AG04449 (cell line): Measurements from ENCODE around the gene CBFB.

Experiments used
- CTCF ChIA-PET: fragments of 350-600 bp; formaldehyde crosslinking; extraction: SDS; loops from one replicate; lab custom pipeline; 2021; ENCODE audit warnings: antibody characterized with exemption; lab: Yijun Ruan, JAX
- POLR2A ChIA-PET: fragments of 400-600, 350-600 bp; formaldehyde crosslinking; extraction: SDS; loops from one replicate; lab custom pipeline; 2020; ENCODE audit warnings: antibody characterized with exemption, inconsistent platforms; lab: Yijun Ruan, JAX
- DNase-seq: peaks from one replicate; pipeline ENCODE4 v3.0.0-alpha.2; 2010; ENCODE audit warnings: low read depth, low spot score
- H3K4me3 ChIP-seq: 2 replicates; pipeline ENCODE4 v1.5.1; 2011; ENCODE audit warnings: low read depth, mild to moderate bottlenecking, control low read depth, low read length
- CTCF ChIP-seq: IDR thresholded peaks from one replicate; pipeline ENCODE4 v1.5.1; 2011; ENCODE audit warnings: mild to moderate bottlenecking, moderate library complexity, low read length, control low read depth, inconsistent platforms; ENCODE audit not compliant: insufficient read depth; ENCODE audit errors: missing control alignments

The CBFB gene

GRCh38 chr16:67063008-67063407 is 34.1 kb downstream of the CBFB start:
- ChIA-PET CTCF (no interaction called here), POLR2A (no interaction called here)
- TF ChIP-seq CTCF, result no peak
- DNase-seq, result no peak
- no peak overlapping the region for H3K4me3 ChIP-seq

GRCh38 chr16:67068212-67068753 is 39.3 kb downstream of the CBFB start:
- no peak for TF ChIP-seq CTCF
- ChIA-PET POLR2A (no interaction called here), CTCF (interaction anchor here (1.1 to 2.8 kb wide), 3 partner anchors 11 to 33 kb away, joined by 3 to 14 read pairs (median 4); no protein-coding TSS in a partner anchor)
- DNase-seq, result no peak
- H3K4me3 ChIP-seq, result no peak overlapping the region

DNA sequence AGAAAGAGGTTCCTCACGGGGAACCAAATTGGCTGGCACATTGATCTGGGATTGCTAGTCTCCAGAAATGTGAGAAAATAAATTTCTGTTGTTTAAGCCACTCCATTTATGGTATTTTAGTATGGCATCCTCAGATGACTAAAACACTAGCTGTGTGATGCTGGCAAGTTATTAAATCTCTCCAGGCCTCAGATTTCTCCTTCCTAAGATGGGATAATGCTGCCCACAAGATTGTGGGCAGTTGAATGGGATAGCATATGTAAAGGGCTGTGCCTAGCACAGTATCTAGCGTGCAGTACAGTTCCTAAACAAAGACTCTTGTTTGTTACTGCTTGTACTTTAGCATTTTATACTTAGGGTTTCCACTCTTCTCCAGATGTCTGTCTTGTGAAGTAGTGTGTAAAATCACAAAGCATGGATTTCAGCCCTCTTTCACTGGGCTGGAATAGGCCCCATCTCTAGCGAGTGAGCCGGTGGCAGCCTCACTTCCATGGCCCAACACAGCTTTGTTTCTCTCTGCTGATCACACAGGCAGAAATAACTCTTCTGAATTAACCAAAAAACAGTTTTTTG is 42.6 kb downstream of the CBFB start:
- DNase-seq, result no peak
- CTCF ChIA-PET, result interaction anchor here (1.3 to 1.5 kb wide), 3 partner anchors 11 to 29 kb away, joined by 3 to 4 read pairs (median 3); no protein-coding TSS in a partner anchor
- no peak for TF ChIP-seq CTCF
- no peak overlapping the region for H3K4me3 ChIP-seq
- POLR2A ChIA-PET, result no interaction called here

DNA sequence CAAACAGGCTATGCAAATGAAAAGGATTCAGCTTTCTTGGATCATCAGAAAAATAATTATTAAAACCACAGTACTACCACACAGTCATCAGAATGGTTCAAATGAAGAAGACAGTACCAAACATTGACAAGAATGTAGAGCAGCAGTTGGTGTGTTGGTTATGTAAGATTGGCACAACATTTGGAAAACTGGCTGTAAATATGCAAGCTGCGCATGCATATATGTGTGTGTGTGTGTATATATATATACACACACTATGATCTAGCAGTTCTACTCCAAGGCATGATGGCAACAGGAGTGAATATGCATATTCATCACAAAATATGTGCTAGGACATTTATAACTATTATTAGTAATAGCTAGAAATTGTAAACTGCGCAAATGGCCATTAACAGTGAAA is 46.4 kb downstream of the CBFB start:
- TF ChIP-seq CTCF, result no peak
- ChIA-PET CTCF (interaction anchor here (0.7 to 1.4 kb wide), 3 partner anchors 11 to 57 kb away, joined by 3 to 5 read pairs (median 4); no protein-coding TSS in a partner anchor), POLR2A (no interaction called here)
- no peak overlapping the region for H3K4me3 ChIP-seq
- DNase-seq, result no peak

DNA sequence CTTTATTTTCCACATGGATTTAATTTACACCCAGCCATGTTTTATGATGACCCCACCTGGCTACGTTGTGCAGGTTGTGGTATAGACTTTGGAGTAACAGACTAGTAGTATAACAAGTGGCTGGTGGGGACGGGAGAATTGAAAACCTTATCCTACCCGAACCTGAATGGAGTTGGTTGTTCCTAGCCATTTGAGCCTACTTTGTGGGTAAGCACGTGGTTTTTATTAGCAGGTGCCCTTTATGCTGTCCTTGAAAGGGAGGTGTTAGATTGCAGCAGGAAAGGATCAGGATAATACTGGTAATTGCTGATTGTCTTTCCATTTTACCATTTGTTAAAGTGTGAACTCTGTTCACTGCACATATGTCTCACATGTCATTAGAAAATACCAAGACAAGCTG is 48.9 kb downstream of the CBFB start:
- no peak overlapping the region for H3K4me3 ChIP-seq
- POLR2A ChIA-PET, result no interaction called here
- no peak for TF ChIP-seq CTCF
- CTCF ChIA-PET, result interaction anchor here (0.9 kb wide), 1 partner anchor 12 kb away, joined by 3 read pairs; no protein-coding TSS in a partner anchor
- DNase-seq, result no peak

GRCh38 chr16:67082100-67082499 is 53.2 kb downstream of the CBFB start:
- no peak for TF ChIP-seq CTCF
- ChIA-PET POLR2A (no interaction called here), CTCF (interaction anchor here (0.8 to 2.3 kb wide), 5 partner anchors 11 to 21 kb away, joined by 3 to 7 read pairs (median 4); no protein-coding TSS in a partner anchor)
- DNase-seq, result no peak
- H3K4me3 ChIP-seq, result no peak overlapping the region
